Posterior vena cava (tissue), 2 donors: Measurements from ENCODE around the gene RGS3. TPM values are rescaled to one million over a fixed set of nuclear protein-coding genes. Genes with fewer than 3 reads are reported as not detected.
"Not testable (repeated sequence)": the region's sequence is repeated elsewhere in the genome, so short reads cannot be mapped to it uniquely, and the experiment has no call there.

Experiments used
- DNase-seq: peaks from one replicate; pipeline ENCODE4 v3.0.0-alpha.2; 2020; ENCODE audit warnings: low spot score
- intact Hi-C, 2 donors: fragments of 100-400 bp; cut with DNase I; formaldehyde crosslinking; loops; one replicate each; pipeline versions ENCODE4 v1.14.1 to v1.14.2; 2022 to 2023
- total RNA-seq, 2 donors: library from RNA; stranded (reverse); fragmentation: NEBNext Ultra II Directional; extraction: Animal tissue kit (Norgen Biotek cat#: 25700); gene quantifications; one replicate each; pipeline ENCODE4 v1.2.1, GENCODE V29; 2021
- donor health status: DM: yes; HTN: yes; CAD: no.
- donor health status: DM: yes; HTN: yes; CAD: no.

The RGS3 gene
- total RNA-seq, 2 donors from 2014 or later: 66.2 to 71.4 TPM

- intact Hi-C loops: no loop called here
- DNase-seq: no peak
Observed at GRCh38 chr9:113630386-113631136, 167.0 kb downstream of the RGS3 start.

- intact Hi-C loops: no loop called here
- peak; percentile 81 for DNase-seq
Observed at GRCh38 chr9:113631137-113631765, 167.7 kb downstream of the RGS3 start.

GRCh38 chr9:113631871-113632665 is 168.5 kb downstream of the RGS3 start:
- DNase-seq: peak; percentile 44
- intact Hi-C loops: no loop called here

GRCh38 chr9:113632776-113633590 is 169.5 kb downstream of the RGS3 start:
- peak; percentile 58 for DNase-seq
- intact Hi-C loops: loop anchor here in 1 of 2 donors (1.0 kb wide), 1 partner anchor 19 kb away; no protein-coding TSS in a partner anchor

- intact Hi-C loops: loop anchor here in 1 of 2 donors (1.0 to 2.0 kb wide), 2 partner anchors 15 to 18 kb away; no protein-coding TSS in a partner anchor
- DNase-seq: peak; percentile 68
Observed at GRCh38 chr9:113633782-113634595, 170.5 kb downstream of the RGS3 start.

DNA sequence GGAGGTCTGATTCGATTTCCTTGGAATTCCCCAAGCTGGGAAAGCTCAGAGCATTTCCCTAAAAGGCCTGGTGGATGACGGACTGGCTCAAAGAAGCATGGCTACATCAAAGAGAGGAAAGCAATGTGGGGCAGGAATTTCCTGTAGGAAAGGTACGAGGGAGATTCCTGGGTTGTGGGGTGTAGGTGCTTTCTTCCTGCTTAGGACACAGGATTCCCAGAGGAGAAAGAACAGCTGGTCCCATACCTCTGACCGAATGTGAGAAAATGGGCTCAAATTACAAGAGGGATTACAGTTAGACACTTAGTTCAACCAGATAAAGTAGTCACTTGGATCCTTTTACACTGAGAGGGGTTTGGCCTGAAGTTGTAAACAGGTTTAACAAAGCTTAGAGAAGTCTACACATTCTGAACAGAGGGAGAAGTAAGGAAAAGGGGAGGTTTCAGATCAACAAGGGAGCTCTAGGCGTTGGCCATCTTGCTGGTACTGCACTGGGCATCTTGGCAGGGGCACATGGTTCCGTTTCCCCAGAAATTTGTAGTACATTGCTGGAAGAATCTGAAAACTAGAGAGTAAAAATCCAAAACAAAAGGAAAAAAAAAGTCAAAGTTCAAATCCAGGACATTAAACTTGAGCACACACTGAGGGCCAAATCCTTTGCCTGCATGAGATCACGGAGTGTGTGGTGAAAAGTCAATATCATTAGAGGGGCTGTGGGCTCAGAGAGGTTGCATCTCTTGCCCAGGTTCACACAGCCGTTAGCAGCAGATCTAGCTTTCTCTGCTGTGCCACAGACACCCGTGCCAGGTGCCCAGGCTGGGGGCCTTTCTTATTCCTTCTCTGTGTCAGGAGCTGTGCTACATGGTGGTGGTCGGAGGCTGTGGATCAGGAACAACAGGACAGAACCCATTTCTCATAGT is 171.3 kb downstream of the RGS3 start:
- intact Hi-C loops: loop anchor here in 1 of 2 donors (2.0 kb wide), 1 partner anchor 14 kb away; no protein-coding TSS in a partner anchor
- DNase-seq: peak; percentile 20

DNA sequence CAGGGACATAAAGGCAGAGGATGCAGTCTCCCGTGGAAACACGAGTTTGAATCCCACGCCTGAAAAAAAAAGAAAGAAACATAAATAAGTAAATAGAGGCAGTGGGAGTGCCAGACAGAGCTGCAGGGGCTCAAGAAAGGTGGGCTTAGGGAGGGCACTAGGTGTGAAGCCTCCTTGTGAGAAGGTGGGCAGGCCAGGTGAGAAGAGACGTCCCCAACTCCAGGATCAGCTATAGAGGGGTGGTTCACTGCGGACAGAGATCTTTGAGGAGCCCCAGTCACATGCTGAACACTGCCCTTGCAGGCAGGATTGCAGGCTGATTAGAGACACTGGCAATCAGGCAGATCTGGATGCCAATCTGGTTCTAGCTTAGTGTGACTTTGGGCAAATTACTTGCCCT is 172.1 kb downstream of the RGS3 start:
- peak; percentile 29 for DNase-seq
- intact Hi-C loops: loop anchor here in 1 of 2 donors (2.0 kb wide), 1 partner anchor 13 kb away; no protein-coding TSS in a partner anchor

GRCh38 chr9:113636165-113636564 is 172.6 kb downstream of the RGS3 start:
- intact Hi-C loops: no loop called here
- DNase-seq: peak; percentile 55

GRCh38 chr9:113636693-113637092 is 173.2 kb downstream of the RGS3 start:
- no peak for DNase-seq
- intact Hi-C loops: no loop called here

- intact Hi-C loops: no loop called here
Observed at GRCh38 chr9:113638490-113638889, 175.0 kb downstream of the RGS3 start.

GRCh38 chr9:113638897-113639296 is 175.4 kb downstream of the RGS3 start:
- DNase-seq: no peak
- intact Hi-C loops: no loop called here

More at GRCh38 chr9:113638490-113638889, 175.0 kb downstream of the RGS3 start:
- DNase-seq: no peak

DNA sequence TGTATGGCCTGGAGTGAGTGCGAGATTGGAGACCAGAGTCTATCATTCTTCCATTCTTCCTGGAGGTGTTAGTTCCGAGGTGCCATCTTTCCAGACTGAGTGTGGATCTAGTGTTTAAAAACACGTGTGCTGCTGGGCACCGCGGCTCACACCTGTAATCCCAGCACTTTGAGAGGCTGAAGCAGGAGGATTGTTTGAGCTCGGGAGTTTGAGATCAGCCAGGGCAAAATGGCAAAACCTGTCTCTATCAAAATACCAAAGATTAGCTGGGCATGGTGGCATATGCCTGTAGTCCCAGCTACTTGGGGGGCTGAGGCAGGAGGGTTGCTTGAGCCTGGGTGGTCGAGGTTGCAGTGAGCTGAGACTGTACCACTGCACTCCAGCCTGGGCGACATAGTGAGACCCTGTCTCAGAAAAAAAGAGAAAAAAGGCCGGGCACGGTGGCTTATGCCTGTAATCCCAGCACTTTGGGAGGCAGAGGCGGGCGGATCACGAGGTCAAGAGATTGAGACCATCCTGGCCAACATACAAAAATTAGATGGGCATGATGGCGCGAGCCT is 176.0 kb downstream of the RGS3 start:
- peak; percentile 51 for DNase-seq
- intact Hi-C loops: not testable (repeated sequence)

GRCh38 chr9:113640418-113640817 is 176.9 kb downstream of the RGS3 start:
- intact Hi-C loops: no loop called here
- no peak for DNase-seq

DNA sequence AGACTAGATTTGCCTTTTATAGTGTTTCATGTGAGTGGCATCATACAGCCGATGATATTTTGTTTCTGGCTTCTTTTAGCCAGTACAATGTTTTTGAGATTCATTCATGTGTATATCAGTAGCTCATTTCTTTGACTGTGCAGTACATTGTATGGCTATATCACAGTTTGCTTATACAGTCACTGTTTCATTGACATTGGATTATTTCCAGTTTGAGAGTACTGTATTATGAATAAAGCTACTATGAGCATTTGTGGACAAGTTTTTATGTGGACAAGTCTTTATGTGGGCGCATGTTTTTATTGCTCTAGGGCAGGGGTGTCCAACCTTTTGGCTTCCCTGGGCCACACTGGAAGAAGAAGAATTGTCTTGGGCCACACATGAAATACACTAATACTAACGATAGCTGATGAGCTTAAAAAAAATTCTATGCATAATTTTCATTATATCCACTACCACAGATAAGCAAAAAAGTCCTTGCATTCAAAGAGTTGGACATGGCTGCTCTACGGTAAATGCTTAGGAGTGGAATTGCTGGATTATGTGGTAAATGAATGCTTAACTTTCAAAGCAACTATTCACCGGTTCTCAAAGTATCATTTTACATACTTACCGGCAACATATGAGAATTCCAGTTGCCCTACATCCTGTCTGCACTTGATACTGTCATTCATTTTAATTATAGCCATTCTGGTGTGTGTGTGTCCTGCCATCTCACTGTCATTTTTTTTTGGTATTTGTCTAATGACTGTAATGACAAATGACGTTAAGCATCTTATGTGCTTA is 177.8 kb downstream of the RGS3 start:
- intact Hi-C loops: no loop called here
- no peak for DNase-seq

DNA sequence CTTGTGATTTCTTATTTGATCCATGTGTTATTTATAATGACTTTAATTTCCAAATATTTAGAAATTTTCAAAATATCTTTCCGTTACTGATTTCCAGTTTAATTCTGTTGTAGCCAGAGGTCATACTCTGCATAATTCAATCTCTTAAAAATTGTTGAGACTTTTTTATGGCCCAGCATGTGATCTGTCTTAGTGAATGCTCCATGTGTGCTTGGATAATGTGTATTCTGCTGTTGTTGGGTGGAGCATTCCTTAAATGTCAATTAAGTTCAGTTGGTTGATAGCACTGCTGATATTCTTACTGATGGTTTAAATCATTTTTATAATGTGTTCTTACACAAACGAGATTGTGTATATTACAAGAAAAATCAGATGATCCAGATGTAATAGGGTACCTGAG is 180.8 kb downstream of the RGS3 start:
- intact Hi-C loops: no loop called here
- DNase-seq: no peak
